Measurements from ENCODE around the gene PRKCE. TPM values are rescaled to one million over a fixed set of nuclear protein-coding genes. Genes with fewer than 3 reads are reported as not detected.

The PRKCE gene
- total RNA-seq, 1 donor from 2014 or later: 4.6 TPM

DNA sequence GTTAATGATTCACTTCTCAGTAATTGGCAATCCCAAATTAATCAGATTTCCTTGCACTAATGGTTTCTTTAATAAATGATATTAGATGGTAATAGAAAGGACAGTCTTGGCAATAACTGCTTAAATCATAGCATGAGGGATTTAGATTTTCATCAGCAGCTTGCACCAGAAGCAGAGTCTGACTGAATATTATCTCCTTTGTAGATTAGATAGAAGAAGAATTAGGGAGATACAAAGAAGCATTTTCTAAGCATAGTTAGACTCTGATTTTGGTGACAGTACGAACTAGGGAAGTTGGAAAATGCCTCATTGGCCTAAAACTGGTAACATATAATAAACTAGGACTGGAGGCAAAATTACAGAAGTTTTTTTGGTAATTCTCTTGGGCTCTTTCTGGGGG lies 412.9 kb downstream of the PRKCE start:
- H3K27me3 ChIP-seq: no peaks in the 10 kb centered on the region
- H3K27ac ChIP-seq: no peak overlapping the region
- intact Hi-C loops (cut with DNase I): loop anchor here (5.0 kb wide), 1 partner anchor 52 kb away; no protein-coding TSS in a partner anchor
- DNase-seq (ENCODE audit: low spot score in 2 of 2): no peak
- H3K4me3 ChIP-seq: no peak overlapping the region
- peaks cover 0 to 4% of the 10 kb centered on the region in 2 donors for H3K4me1 ChIP-seq
- TF ChIP-seq, protein P1, sequence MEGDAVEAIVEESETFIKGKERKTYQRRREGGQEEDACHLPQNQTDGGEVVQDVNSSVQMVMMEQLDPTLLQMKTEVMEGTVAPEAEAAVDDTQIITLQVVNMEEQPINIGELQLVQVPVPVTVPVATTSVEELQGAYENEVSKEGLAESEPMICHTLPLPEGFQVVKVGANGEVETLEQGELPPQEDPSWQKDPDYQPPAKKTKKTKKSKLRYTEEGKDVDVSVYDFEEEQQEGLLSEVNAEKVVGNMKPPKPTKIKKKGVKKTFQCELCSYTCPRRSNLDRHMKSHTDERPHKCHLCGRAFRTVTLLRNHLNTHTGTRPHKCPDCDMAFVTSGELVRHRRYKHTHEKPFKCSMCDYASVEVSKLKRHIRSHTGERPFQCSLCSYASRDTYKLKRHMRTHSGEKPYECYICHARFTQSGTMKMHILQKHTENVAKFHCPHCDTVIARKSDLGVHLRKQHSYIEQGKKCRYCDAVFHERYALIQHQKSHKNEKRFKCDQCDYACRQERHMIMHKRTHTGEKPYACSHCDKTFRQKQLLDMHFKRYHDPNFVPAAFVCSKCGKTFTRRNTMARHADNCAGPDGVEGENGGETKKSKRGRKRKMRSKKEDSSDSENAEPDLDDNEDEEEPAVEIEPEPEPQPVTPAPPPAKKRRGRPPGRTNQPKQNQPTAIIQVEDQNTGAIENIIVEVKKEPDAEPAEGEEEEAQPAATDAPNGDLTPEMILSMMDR (IDR thresholded peaks at IDR 0.05): no peak
- H3K36me3 ChIP-seq: no peaks in the 10 kb centered on the region
- no peaks in the 10 kb centered on the region for H3K9me3 ChIP-seq

GRCh38 chr2:46065152-46065551 lies 413.7 kb downstream of the PRKCE start:
- no peaks in the 10 kb centered on the region for H3K9me3 ChIP-seq
- DNase-seq (ENCODE audit: low spot score in 2 of 2): no peak
- intact Hi-C loops (cut with DNase I): no loop called here
- no peak overlapping the region for H3K27ac ChIP-seq
- TF ChIP-seq, protein P1 (IDR thresholded peaks at IDR 0.05): no peak
- H3K4me3 ChIP-seq: no peak overlapping the region
- peaks cover 0 to 4% of the 10 kb centered on the region in 2 donors for H3K4me1 ChIP-seq
- H3K27me3 ChIP-seq: no peaks in the 10 kb centered on the region
- no peaks in the 10 kb centered on the region for H3K36me3 ChIP-seq

DNA sequence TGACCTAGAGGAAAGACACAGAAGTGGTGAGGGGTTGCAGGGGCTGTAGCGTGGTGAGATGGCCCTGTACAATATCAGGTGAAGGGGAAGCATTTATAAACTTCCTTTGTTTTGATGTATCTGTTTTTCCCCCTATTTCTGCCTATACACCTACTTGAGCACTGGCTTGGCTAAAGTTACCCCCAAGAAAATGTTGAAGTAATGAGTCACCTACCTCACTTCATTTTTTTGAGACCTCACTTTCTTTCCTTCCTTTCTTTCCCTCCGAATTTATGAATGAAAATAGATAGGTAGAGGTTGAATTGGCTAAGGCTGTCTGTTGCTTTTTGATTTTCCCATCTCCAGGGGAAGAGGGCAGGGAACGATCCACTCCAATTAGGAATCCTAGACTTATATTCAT lies 414.6 kb downstream of the PRKCE start:
- H3K4me1 ChIP-seq: peaks cover 0 to 4% of the 10 kb centered on the region in 2 donors
- TF ChIP-seq, protein P1 (IDR thresholded peaks at IDR 0.05): no peak
- H3K27ac ChIP-seq: no peak overlapping the region
- no peaks in the 10 kb centered on the region for H3K9me3 ChIP-seq
- no peak for DNase-seq (ENCODE audit: low spot score in 2 of 2)
- no peak overlapping the region for H3K4me3 ChIP-seq
- intact Hi-C loops (cut with DNase I): no loop called here
- no peaks in the 10 kb centered on the region for H3K36me3 ChIP-seq
- H3K27me3 ChIP-seq: no peaks in the 10 kb centered on the region

DNA sequence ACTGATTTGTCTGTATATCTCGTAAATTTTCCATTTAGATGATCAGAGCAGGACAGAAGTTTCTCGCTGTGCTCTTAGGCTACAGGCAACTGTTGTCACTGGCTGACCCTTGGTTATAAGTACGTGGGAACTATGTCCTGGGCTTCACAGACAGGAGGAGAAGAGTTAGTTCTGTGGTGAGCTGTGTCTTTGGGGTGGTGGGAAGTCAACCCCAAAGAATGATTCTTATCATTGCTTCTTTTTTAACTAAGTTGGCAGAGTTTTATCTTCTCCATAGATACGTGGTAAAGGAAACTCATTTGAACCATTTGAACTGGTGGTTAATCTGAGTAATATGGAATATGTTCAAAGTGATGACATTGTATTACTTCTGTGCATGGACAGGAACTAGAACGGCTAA lies 415.1 kb downstream of the PRKCE start:
- H3K27me3 ChIP-seq: no peaks in the 10 kb centered on the region
- no peak overlapping the region for H3K27ac ChIP-seq
- H3K4me3 ChIP-seq: no peak overlapping the region
- peaks cover 0 to 4% of the 10 kb centered on the region in 2 donors for H3K4me1 ChIP-seq
- TF ChIP-seq, protein P1 (IDR thresholded peaks at IDR 0.05): no peak
- no peaks in the 10 kb centered on the region for H3K9me3 ChIP-seq
- intact Hi-C loops (cut with DNase I): no loop called here
- DNase-seq (ENCODE audit: low spot score in 2 of 2): no peak
- no peaks in the 10 kb centered on the region for H3K36me3 ChIP-seq

GRCh38 chr2:46067062-46067461 lies 415.6 kb downstream of the PRKCE start:
- intact Hi-C loops (cut with DNase I): no loop called here
- H3K27me3 ChIP-seq: no peaks in the 10 kb centered on the region
- no peak overlapping the region for H3K27ac ChIP-seq
- no peaks in the 10 kb centered on the region for H3K9me3 ChIP-seq
- H3K36me3 ChIP-seq: no peaks in the 10 kb centered on the region
- TF ChIP-seq, protein P1 (IDR thresholded peaks at IDR 0.05): no peak
- no peak for DNase-seq (ENCODE audit: low spot score in 2 of 2)
- peaks cover 0 to 4% of the 10 kb centered on the region in 2 donors for H3K4me1 ChIP-seq
- no peak overlapping the region for H3K4me3 ChIP-seq

All from ascending aorta (tissue), 2 donors.